Cardiac muscle cell (in vitro differentiated cells and primary cell): ENCODE data around the gene KYAT1. TPM values are rescaled to one million over a fixed set of nuclear protein-coding genes. Genes with fewer than 3 reads are reported as not detected.

ENCODE experiments used
- DNase-seq, 2 donors: peaks; one replicate each; pipeline versions ENCODE4 v3.0.0 to v3.0.0-alpha.2; 2010 to 2017; ENCODE audit warnings: low read depth in 1 of 2, low spot score in 1 of 2
- H3K27ac ChIP-seq: fragments of 200-600 bp; sonication (generic); 2 replicates; pipeline ENCODE4 v1.5.1; 2016
- H3K27me3 ChIP-seq: fragments of 200-600 bp; sonication (generic); 2 replicates; pipeline ENCODE4 v1.6.0; 2016; ENCODE audit warnings: control low read depth
- H3K36me3 ChIP-seq: fragments of 200-600 bp; sonication (generic); 2 replicates; pipeline ENCODE4 v1.5.1; 2016; ENCODE audit warnings: control low read depth
- H3K4me1 ChIP-seq: fragments of 200-600 bp; sonication (generic); 2 replicates; pipeline ENCODE4 v1.8.1; 2017; ENCODE audit warnings: low read depth, mild to moderate bottlenecking, mixed run types
- H3K4me3 ChIP-seq: fragments of 200-600 bp; sonication (generic); 2 replicates; pipeline ENCODE4 v1.5.1; 2016; ENCODE audit warnings: mild to moderate bottlenecking
- H3K9me3 ChIP-seq: fragments of 200-600 bp; sonication (generic); 2 replicates; pipeline ENCODE4 v1.5.1; 2017; ENCODE audit warnings: low read depth, mild to moderate bottlenecking, control low read depth
- CTCF ChIP-seq: IDR thresholded peaks from 2 replicates; pipeline ENCODE4 v1.5.1; 2012; ENCODE audit warnings: low read depth, mild to moderate bottlenecking, low read length
- polyA plus RNA-seq: library from polyadenylated mRNA; unstranded; fragments of >200 nt; fragmentation: Nextera tagmentation; extraction: Ambion mirVana; gene quantifications from 2 replicates; pipeline ENCODE4 v1.2.1, GENCODE V29; 2016
- total RNA-seq: library from RNA; depleted of rRNA; stranded (reverse); fragments of >200 nt; gene quantifications from 2 replicates; pipeline ENCODE4 v1.2.3, GENCODE V29; 2016

KYAT1 gene
- total and polyA plus RNA-seq, 2 experiments from 2014 or later: 23.3 to 36.9 TPM

GRCh38 chr9:128905964-128906363 lies 24.2 kb upstream of the KYAT1 start:
- H3K27ac ChIP-seq: no peak overlapping the region
- DNase-seq: no peak
- H3K4me3 ChIP-seq: no peak overlapping the region
- TF ChIP-seq CTCF: no peak
- peaks cover 11% of the 10 kb centered on the region for H3K36me3 ChIP-seq
- no peaks in the 10 kb centered on the region for H3K9me3 ChIP-seq
- no peaks in the 10 kb centered on the region for H3K27me3 ChIP-seq
- H3K4me1 ChIP-seq: peaks cover 1% of the 10 kb centered on the region

DNA sequence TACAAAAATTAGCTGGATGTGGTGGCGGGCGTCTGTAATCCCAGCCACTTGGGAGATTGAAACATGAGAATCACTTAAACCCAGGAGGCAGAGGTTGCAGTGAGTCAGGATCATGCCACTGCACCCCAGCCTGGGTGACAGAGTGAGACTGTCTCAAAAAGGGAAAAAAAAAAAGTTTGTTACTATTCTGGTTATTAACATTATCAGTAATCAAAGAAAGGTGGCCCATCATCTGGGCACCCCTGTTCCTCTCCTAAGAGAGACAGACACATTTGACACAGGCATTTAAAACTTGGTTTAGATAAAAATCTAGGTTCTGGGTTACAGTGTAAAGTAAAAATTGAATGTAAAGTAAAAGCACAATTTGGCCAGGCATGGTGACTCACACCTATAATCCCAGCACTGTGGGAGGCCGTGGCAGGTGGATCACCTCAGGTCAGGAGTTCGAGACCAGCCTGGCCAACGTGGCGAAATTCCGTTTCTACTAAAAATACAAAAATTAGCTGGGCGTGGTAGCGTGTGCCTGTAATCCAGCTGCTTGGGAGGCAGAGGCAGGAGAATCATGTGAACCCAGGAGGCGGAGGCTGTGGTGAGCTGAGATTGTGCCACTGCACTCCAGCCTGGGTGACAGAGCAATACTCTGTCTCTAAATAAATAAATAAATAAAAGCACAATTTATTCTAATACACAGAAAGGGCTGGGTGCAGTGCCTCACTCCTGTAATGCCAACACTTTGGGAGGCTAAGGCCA lies 22.3 kb upstream of the KYAT1 start:
- Histone ChIP-seq H3K36me3 (peaks cover 10% of the 10 kb centered on the region), H3K4me1 (no peaks in the 10 kb centered on the region), H3K27ac (no peak overlapping the region), H3K9me3 (no peaks in the 10 kb centered on the region), H3K27me3 (no peaks in the 10 kb centered on the region), H3K4me3 (no peak overlapping the region)
- no peak for TF ChIP-seq CTCF
- no peak for DNase-seq

DNA sequence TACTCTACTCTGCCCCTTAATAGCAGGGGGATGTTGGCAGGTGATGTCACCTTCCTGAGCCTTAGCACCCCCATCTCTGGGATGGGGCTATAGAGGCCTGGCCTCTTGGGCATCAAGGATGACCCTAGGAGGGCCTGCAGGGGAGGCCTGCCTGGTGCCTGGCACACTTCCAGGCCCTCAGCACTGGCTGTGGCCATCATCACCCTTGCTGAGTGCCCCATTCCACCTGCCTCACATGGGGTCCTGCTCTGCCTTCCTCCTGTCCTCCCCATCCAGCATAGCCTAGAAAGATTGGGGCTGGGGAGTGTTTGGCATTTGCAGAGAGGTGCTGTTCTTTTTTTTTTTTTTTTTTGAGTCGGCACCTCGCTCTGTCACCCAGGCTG lies 21.3 kb upstream of the KYAT1 start:
- Histone ChIP-seq H3K27ac (no peak overlapping the region), H3K4me1 (no peaks in the 10 kb centered on the region), H3K36me3 (no peaks in the 10 kb centered on the region), H3K9me3 (no peaks in the 10 kb centered on the region), H3K27me3 (no peaks in the 10 kb centered on the region), H3K4me3 (no peak overlapping the region)
- no peak for TF ChIP-seq CTCF
- no peak for DNase-seq

- Histone ChIP-seq H3K4me1 (no peaks in the 10 kb centered on the region), H3K36me3 (no peaks in the 10 kb centered on the region), H3K4me3 (no peak overlapping the region), H3K27ac (no peak overlapping the region), H3K27me3 (no peaks in the 10 kb centered on the region), H3K9me3 (no peaks in the 10 kb centered on the region)
- DNase-seq: no peak
- no peak for TF ChIP-seq CTCF
Observed at GRCh38 chr9:128902351-128903078, 20.8 kb upstream of the KYAT1 start.

DNA sequence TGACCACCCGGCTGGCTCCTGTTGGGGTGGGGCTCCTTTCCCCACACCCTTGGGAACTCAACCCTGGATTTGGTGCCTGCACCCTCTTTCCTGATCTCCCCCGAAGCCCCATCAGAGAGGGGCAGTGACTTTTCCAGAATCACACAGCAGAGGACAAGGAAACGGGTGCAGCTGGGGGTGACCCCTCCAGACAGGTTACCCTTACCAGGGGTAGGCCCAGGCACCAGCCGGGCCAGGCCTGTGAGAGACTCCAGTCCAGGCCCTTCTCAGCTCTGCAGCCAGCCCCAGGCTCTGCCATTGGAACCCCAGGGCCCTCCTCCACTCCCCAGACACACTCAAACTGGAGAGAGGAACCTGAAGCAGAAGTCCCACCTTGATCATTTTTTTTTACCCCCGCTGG lies 20.1 kb upstream of the KYAT1 start:
- no peaks in the 10 kb centered on the region for H3K27me3 ChIP-seq
- no peaks in the 10 kb centered on the region for H3K4me1 ChIP-seq
- H3K27ac ChIP-seq: no peak overlapping the region
- no peak for DNase-seq
- no peak overlapping the region for H3K4me3 ChIP-seq
- H3K36me3 ChIP-seq: no peaks in the 10 kb centered on the region
- H3K9me3 ChIP-seq: no peaks in the 10 kb centered on the region
- no peak for TF ChIP-seq CTCF
